Brain pericyte (primary cell): Measurements from ENCODE around the gene SEC11A.

Experiments
- DNase-seq: peaks from one replicate; pipeline ENCODE4 v3.0.0-alpha.2; 2012; ENCODE audit warnings: low read depth, low spot score

Gene SEC11A

GRCh38 chr15:84681831-84682230 lies 34.1 kb downstream of the SEC11A start:
- DNase-seq = no peak

- no peak for DNase-seq
Measured at GRCh38 chr15:84671211-84671610, 44.7 kb downstream of the SEC11A start.

GRCh38 chr15:84669726-84670125 lies 46.2 kb downstream of the SEC11A start:
- no peak for DNase-seq

- no peak for DNase-seq
Measured at GRCh38 chr15:84668221-84668982, 47.5 kb downstream of the SEC11A start.

GRCh38 chr15:84666373-84666772 lies 49.6 kb downstream of the SEC11A start:
- DNase-seq = no peak

GRCh38 chr15:84661001-84661400 lies 54.9 kb downstream of the SEC11A start:
- DNase-seq = no peak

- DNase-seq = no peak
Measured at GRCh38 chr15:84659904-84660781, 55.8 kb downstream of the SEC11A start.

- no peak for DNase-seq
Measured at GRCh38 chr15:84658788-84659411, 57.0 kb downstream of the SEC11A start.

GRCh38 chr15:84658080-84658787 lies 57.7 kb downstream of the SEC11A start, which contains the start of gene NMB:
NMB (minus strand) TSS chr15:84658199; CDS start chr15:84658152, 47 bp downstream.
- DNase-seq = peak; percentile 13

- DNase-seq = no peak
Measured at GRCh38 chr15:84657748-84658079, 58.2 kb downstream of the SEC11A start.

GRCh38 chr15:84656972-84657371 lies 59.0 kb downstream of the SEC11A start:
- no peak for DNase-seq

GRCh38 chr15:84654689-84655453 lies 61.1 kb downstream of the SEC11A start:
- DNase-seq = peak; percentile 50

- DNase-seq = peak; percentile 82
Measured at GRCh38 chr15:84653910-84654688, 61.8 kb downstream of the SEC11A start, which contains the start of gene WDR73. WDR73 (minus strand) TSS chr15:84654283; CDS start chr15:84654274, 9 bp downstream.

GRCh38 chr15:84653584-84653909 lies 62.4 kb downstream of the SEC11A start:
- no peak for DNase-seq

GRCh38 chr15:84649706-84650105 lies 66.2 kb downstream of the SEC11A start:
- no peak for DNase-seq

- DNase-seq = no peak
Measured at GRCh38 chr15:84648539-84648938, 67.4 kb downstream of the SEC11A start.

- no peak for DNase-seq
Measured at GRCh38 chr15:84647726-84648125, 68.2 kb downstream of the SEC11A start.

GRCh38 chr15:84645997-84646396 lies 69.9 kb downstream of the SEC11A start:
- no peak for DNase-seq

GRCh38 chr15:84645496-84645895 lies 70.4 kb downstream of the SEC11A start:
- no peak for DNase-seq

- no peak for DNase-seq
Measured at GRCh38 chr15:84643838-84644237, 72.1 kb downstream of the SEC11A start.
